ENCODE measurements around the gene CDC14B.
"Not testable (repeated sequence)": the region's sequence is repeated elsewhere in the genome, so short reads cannot be mapped to it uniquely, and the experiment has no call there.

The CDC14B gene

DNA sequence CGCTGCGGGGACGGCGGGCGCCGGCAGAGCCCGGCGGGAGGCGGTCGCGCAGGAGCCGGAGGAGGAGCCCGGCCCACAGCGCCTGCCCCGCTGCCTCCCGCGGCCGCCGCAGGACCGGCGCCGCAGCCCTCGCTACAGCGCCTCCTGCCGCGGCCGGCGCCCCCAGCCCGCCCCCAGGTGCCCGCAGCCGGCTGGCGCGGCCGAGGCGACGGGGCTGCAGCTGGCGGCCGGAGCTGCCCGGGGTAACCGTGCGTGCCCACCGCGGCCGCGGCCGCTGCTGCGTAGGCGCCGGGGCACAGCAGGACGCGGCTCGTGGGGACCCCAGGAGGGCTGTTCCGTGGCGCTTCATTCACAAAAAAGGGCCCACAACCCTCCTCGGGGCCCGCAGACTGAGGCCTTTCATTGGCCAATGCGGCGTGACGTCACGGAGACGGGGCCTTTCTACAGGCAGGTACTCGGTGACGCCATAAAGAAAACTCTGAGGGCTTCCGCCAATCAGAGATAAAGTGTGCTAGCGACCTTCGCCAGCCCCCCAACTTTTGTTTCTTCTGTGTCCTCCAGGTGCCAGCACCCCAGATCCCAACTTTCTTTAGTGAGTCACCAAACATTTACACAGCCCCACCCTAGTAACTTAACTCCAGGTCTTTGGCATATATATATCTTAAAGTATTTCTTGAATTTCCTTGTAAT, at the start of gene CDC14B:
CDC14B (minus strand) TSS at position 353 of the 690 bp plus-strand sequence. CDS start 465 bp downstream, outside the sequence.
- DNase-seq (ENCODE audit: low read depth in 2 of 3, low spot score in 2 of 3), result peak; percentile 22 to 62 (median 41)

DNA sequence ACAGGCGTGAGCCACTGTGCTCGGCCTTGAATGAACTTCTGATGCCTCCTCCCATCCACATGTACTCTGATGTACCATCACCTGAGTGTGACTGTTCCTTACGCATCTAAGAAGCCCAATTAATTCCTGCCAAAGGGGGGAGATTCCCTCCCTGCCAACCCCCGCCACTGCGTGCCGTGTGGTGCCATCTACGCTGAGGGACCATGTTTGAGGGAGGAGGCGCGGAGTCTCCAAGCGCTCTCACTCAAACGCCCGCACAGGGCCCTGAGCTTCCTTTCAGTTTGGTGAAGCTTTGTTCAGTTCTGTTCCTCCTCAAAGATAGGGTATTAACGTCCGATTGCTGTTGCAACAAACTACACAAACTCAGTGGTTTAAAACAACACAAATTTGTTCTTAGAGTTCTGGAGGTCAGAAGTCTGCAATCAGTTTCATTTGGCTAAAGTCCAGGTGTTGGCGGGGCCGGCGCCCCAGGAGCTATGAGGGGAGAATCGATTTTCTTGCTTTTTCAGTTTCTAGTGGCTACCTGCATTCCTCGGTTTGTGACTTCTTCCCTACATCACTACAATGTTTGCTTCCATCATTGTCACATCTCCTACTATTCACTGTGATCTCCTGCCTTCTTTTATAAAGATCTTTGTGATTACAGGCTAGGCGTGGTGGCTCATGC, 49.4 kb upstream of the CDC14B start:
- no peak for DNase-seq (ENCODE audit: low read depth in 2 of 3, low spot score in 2 of 3)

GRCh38 chr9:96667363-96667728, 47.7 kb upstream of the CDC14B start:
- DNase-seq (ENCODE audit: low read depth in 2 of 3, low spot score in 2 of 3), result no peak

DNA sequence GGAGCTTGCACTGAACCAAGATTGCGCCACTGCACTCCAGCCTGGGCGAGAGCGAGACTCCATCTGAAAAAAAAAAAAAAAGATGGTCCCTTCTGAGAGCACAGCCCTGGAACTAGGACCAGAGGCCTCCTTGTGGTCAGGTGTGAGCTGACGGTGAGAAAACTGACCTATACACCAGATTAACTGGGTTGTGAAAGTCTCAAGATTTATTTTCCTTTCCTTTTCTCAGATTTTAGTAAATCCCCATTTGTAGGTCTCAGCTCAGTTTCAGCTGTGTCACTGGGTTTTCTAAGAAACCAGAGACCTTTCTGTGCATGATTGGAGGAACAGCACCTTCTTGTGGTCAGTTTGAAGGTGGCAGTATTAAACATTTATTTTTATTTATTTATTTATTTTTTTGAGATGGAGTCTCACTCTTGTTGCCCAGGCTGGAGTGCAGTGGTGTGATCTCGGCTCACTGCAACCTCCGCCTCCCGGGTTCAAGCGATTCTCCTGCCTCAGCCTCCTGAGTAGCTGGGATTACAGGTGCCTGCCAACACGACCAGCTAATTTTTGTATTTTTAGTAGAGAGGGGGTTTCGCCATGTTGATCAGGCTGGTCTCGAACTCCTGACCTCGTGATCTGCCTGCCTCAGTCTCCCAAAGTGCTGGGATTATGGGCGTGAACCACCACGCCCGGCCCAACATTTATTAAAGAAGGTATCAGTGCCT, 47.2 kb upstream of the CDC14B start:
- DNase-seq (ENCODE audit: low read depth in 2 of 3, low spot score in 2 of 3), result not testable (repeated sequence)

DNA sequence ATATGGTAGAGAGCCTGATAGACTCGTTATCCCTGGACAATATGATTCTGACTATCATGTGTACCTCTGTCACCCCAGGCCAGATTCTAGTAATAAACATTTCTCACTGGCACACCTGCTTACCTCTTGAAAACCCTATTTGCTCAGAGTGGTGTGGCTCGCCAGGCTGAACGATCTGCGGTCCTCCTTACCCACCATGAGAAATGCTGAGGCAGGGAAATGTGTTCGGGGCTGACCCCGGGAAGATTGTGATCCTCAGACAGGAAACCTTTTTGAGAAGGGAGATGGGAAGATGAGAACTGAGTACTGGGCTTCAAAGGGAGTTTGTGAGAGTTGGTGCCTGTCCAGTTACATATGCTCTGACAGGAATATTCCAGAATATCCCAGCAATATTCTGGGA, 46.1 kb upstream of the CDC14B start:
- no peak for DNase-seq (ENCODE audit: low read depth in 2 of 3, low spot score in 2 of 3)

DNA sequence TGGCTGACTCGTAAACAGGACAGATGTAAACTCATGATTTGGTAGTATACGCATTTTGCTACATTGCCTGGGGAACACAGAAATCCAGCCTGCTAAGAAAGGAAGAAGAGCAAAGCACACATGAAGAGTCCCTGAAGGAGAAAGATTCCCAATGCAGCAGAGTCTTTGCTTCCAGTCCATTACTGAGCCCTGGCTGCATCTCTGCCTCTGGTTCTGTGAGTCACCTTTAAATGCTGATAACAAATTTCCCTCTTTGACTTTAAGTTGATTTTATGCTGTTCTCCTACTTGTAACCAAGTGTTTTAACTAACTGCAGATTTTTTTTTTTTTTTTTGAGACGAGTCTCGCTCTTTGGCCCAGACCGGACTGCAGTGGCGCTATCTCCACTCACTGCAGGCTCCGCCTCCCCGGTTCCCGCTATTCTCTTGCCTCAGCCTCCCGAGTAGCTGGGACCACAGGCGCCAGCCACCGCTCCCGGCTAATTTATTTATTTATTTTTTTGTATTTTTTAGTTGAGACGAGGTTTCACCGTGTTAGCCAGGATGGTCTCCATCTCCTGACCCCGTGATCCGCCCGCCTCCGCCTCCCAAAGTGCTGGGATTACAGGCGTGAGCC, 44.0 kb upstream of the CDC14B start:
- no peak for DNase-seq (ENCODE audit: low read depth in 2 of 3, low spot score in 2 of 3)

DNA sequence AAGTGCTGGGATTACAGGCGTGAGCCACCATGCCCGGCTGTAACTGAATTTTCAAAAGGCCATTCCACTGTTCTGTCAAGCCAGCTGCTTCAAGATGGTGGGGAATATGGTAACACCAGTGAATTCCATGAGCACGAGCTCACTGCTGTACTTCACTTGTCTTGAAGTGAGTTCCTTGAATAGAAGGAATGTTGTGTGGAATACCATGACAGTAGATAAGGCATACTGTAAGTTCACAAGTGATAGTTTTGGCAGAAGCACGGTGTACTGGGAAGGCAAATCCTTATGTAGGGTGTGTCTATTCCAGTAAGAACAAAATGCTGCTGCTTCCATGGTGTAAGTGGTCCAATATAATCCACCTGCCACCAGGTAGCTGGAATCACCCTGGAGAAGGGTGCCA, 42.1 kb upstream of the CDC14B start:
- DNase-seq (ENCODE audit: low read depth in 2 of 3, low spot score in 2 of 3), result no peak

GRCh38 chr9:96660692-96661248, 41.1 kb upstream of the CDC14B start:
- no peak for DNase-seq (ENCODE audit: low read depth in 2 of 3, low spot score in 2 of 3)

DNA sequence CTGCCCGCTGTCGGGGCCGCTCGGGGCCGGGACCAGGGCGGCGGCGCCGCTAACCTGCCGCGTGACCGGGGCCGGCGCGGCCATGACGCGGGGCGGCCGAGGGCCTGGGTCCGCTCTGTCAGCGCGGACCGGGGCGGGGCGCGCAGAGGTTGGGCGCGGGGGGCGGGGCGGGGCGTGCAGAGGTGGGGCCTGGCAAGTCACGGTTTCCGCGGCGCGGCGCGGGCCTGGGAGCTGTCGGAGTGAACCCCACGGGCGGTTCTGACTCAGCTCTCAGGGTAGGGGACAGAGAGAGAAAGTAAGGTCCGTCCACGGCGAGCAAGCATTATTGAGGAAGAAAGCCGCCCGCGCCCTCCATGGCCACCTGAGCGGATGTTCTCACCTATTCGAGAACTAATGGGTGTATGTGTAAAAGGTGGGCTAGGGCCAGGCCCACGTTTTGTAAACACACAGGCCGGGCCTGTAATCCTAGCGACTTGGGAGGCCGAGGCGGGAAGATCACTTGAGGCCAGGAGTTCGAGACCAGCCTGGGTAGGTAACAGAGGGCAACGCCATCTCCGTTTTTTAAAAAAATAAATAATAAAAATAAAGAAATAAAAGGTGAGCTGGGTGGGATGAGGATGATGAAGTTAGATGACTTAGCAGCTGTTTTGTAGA, 35.7 kb upstream of the CDC14B start, which contains the start of gene PRXL2C:
PRXL2C (minus strand) TSS at position 120 of the 654 bp plus-strand sequence; CDS start at position 84, 36 bp downstream.
- DNase-seq (ENCODE audit: low read depth in 2 of 3, low spot score in 2 of 3), result peak; percentile 56 to 63 (median 56)

GRCh38 chr9:96654450-96655197, 35.0 kb upstream of the CDC14B start:
- DNase-seq (ENCODE audit: low read depth in 2 of 3, low spot score in 2 of 3), result peak; percentile 6 to 39 (median 23)

GRCh38 chr9:96651626-96652025, 32.0 kb upstream of the CDC14B start:
- DNase-seq (ENCODE audit: low read depth in 2 of 3, low spot score in 2 of 3), result no peak

DNA sequence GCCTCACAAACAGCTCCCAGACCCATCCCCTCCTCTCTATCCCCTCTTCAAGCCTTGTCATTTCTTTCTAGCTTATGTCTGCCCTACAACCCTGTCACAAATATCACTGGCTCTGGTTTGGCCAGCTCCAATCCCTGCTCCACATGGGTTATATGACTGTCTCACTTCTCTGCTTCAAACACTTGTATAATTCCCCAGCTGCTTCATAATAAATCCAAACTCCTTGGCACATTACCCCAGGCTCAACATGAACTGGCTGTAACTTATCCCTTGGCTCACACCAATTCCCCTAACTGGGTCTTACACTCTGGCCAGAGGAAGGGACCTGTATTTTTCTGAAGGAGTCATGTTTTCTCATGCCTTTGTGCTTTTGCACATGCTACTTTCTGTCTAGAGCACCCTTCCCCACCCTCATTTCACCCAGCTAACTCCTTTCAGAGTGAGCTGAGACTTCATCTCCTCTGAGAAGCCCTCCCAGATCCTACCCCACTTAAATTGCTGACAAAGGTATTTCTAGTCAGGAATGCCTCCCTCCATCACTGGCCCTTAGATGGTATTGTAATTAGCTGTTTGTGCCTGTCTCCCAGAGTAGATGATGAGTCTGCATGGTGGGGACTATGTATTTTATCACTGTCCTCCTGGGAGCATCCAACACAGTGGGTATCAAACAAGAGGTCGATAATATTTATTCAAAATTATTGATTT, 30.1 kb upstream of the CDC14B start:
- no peak for DNase-seq (ENCODE audit: low read depth in 2 of 3, low spot score in 2 of 3)

DNA sequence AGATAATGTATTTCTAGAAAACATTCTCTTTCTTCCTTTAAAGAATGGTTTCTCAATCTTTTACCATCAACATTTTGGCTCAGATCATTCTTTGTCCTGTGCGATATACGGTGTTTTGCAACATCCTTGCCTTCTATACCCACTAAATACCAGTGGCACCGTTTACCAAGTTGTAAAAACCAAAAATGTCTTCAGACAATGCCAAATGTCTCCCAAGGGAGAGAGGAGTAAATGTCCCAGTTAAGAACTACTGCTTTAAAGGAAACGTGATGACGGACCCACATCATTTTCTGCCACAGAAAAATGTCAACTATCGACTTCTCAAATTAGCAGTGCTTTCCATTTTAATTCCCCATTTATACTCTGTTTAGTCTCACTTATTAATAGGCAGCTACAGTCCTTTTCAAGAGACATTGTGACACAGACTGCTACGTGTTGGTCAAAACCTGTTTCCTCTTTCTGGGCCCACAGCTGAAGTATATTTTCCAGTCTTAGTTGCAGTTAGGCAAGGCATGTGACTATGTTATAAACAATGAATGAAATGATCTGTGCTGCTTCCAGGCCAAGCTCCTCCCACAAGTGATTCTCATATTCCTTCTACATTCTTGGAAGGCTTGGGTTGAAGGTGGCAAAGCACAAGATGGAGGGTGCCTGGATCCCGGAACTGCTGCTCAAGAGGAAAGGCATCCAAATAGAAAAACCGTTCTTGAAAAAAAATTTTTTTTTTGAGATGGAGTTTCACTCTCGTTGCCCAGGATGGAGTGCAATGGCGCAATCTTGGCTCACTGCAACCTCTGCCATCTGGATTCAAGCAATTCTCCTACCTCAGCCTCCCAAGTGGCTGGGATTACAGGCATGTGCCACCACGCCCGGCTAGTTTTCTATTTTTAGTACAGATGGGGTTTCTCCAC, 26.7 kb upstream of the CDC14B start:
- DNase-seq (ENCODE audit: low read depth in 2 of 3, low spot score in 2 of 3), result no peak

GRCh38 chr9:96644137-96644536, 24.5 kb upstream of the CDC14B start:
- no peak for DNase-seq (ENCODE audit: low read depth in 2 of 3, low spot score in 2 of 3)

GRCh38 chr9:96641514-96641913, 21.9 kb upstream of the CDC14B start:
- DNase-seq (ENCODE audit: low read depth in 2 of 3, low spot score in 2 of 3), result no peak

- no peak for DNase-seq (ENCODE audit: low read depth in 2 of 3, low spot score in 2 of 3)
These were observed 19.1 kb upstream of the CDC14B start for GRCh38 chr9:96638606-96639364.

DNA sequence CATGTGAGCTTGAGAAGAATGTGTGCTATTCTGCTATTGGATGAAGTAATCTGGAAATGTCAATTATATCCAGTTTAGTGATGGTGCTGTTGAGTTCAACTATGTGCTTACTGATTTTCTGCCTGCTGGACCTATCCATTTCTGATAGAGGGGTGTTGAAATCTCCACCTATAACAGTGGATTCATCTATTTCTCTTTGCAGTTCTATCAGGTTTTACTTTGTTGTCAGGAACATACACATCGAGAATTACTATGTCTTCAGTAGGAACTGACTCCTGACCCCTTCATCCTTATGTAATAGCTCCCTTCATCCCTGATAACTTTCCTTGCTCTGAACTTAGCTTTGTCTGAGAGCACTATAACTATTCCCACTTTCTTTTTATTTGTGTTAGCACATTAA, 16.7 kb upstream of the CDC14B start:
- DNase-seq (ENCODE audit: low read depth in 2 of 3, low spot score in 2 of 3), result no peak

DNA sequence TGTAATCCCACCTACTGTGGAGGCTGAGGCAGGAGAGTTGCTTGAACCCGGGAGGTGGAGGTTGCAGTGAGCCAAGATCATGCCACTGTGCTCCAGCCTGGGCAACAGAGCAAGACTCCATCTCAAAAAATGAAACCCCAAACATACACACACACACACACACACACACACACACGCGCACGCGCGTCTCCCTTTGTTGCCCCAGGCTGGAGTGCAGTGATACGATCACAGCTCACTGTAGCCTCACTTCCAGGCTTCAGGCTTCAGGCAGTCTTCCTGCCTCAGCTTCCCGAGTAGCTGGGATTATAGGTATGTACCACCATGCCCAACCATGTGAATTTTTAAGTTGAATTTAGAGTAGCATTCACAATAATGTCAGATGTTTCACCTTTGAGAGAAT, 13.9 kb upstream of the CDC14B start:
- DNase-seq (ENCODE audit: low read depth in 2 of 3, low spot score in 2 of 3), result not testable (repeated sequence)

Data from activated CD8-positive, alpha-beta memory T cell treated with anti-CD3 and anti-CD28 coated beads for 48 hours (primary cell).